ENCODE data around the gene RIMS1. TPM values are rescaled to one million over a fixed set of nuclear protein-coding genes. Genes with fewer than 3 reads are reported as not detected.
"Not testable (repeated sequence)": the region's sequence is repeated elsewhere in the genome, so short reads cannot be mapped to it uniquely, and the experiment has no call there.

The RIMS1 gene
- total RNA-seq, 1 donor from 2014 or later = 5.6 TPM

- Mint-ChIP-seq H3K9me3 (ENCODE audit: low read depth) (peaks cover 12% of the 10 kb centered on the region), H3K4me3 (ENCODE audit: low read depth) (no peak overlapping the region), H3K4me1 (ENCODE audit: low read depth) (no peaks in the 10 kb centered on the region), H3K27ac (no peak overlapping the region), H3K27me3 (no peaks in the 10 kb centered on the region), H3K36me3 (ENCODE audit: insufficient read depth) (no peaks in the 10 kb centered on the region)
- no peak for TF ChIP-seq CTCF (IDR thresholded peaks at IDR 0.05; ENCODE audit: unreplicated experiment)
- no peak for DNase-seq (ENCODE audit: low spot score, unreplicated experiment)
These were observed 116.1 kb downstream of the RIMS1 start for GRCh38 chr6:72002415-72002814.

- not testable (repeated sequence) for H3K36me3 Mint-ChIP-seq (ENCODE audit: insufficient read depth); H3K27ac Mint-ChIP-seq; DNase-seq (ENCODE audit: low spot score, unreplicated experiment); H3K27me3 Mint-ChIP-seq; H3K4me3 Mint-ChIP-seq (ENCODE audit: low read depth); H3K4me1 Mint-ChIP-seq (ENCODE audit: low read depth)
- H3K9me3 Mint-ChIP-seq (ENCODE audit: low read depth) = peaks cover 21% of the 10 kb centered on the region
These were observed 120.2 kb downstream of the RIMS1 start for GRCh38 chr6:72006591-72006990.

- no peak for DNase-seq (ENCODE audit: low spot score, unreplicated experiment)
- no peaks in the 10 kb centered on the region for H3K9me3 Mint-ChIP-seq (ENCODE audit: low read depth)
- no peak for TF ChIP-seq CTCF (IDR thresholded peaks at IDR 0.05; ENCODE audit: unreplicated experiment)
- H3K36me3 Mint-ChIP-seq (ENCODE audit: insufficient read depth) = no peaks in the 10 kb centered on the region
- H3K27me3 Mint-ChIP-seq = no peaks in the 10 kb centered on the region
- H3K27ac Mint-ChIP-seq = no peak overlapping the region
- H3K4me1 Mint-ChIP-seq (ENCODE audit: low read depth) = no peaks in the 10 kb centered on the region
- H3K4me3 Mint-ChIP-seq (ENCODE audit: low read depth) = no peak overlapping the region
These were observed 136.5 kb downstream of the RIMS1 start for GRCh38 chr6:72022830-72023229.

- H3K36me3 Mint-ChIP-seq (ENCODE audit: insufficient read depth) = no peaks in the 10 kb centered on the region
- DNase-seq (ENCODE audit: low spot score, unreplicated experiment) = no peak
- no peak overlapping the region for H3K4me3 Mint-ChIP-seq (ENCODE audit: low read depth)
- no peaks in the 10 kb centered on the region for H3K9me3 Mint-ChIP-seq (ENCODE audit: low read depth)
- TF ChIP-seq CTCF (IDR thresholded peaks at IDR 0.05; ENCODE audit: unreplicated experiment) = no peak
- H3K4me1 Mint-ChIP-seq (ENCODE audit: low read depth) = peaks cover 4% of the 10 kb centered on the region
- no peaks in the 10 kb centered on the region for H3K27me3 Mint-ChIP-seq
- H3K27ac Mint-ChIP-seq = no peak overlapping the region
These were observed 145.1 kb downstream of the RIMS1 start for GRCh38 chr6:72031471-72031870.

GRCh38 chr6:72032086-72032485, 145.7 kb downstream of the RIMS1 start:
- Mint-ChIP-seq H3K4me1 (ENCODE audit: low read depth) (peaks cover 4% of the 10 kb centered on the region), H3K4me3 (ENCODE audit: low read depth) (no peak overlapping the region), H3K36me3 (ENCODE audit: insufficient read depth) (no peaks in the 10 kb centered on the region), H3K27me3 (no peaks in the 10 kb centered on the region), H3K9me3 (ENCODE audit: low read depth) (no peaks in the 10 kb centered on the region), H3K27ac (no peak overlapping the region)
- DNase-seq (ENCODE audit: low spot score, unreplicated experiment) = no peak
- no peak for TF ChIP-seq CTCF (IDR thresholded peaks at IDR 0.05; ENCODE audit: unreplicated experiment)

GRCh38 chr6:72035486-72035885, 149.1 kb downstream of the RIMS1 start:
- H3K27ac Mint-ChIP-seq = no peak overlapping the region
- H3K9me3 Mint-ChIP-seq (ENCODE audit: low read depth) = no peaks in the 10 kb centered on the region
- H3K4me1 Mint-ChIP-seq (ENCODE audit: low read depth) = peaks cover 9% of the 10 kb centered on the region
- no peak for DNase-seq (ENCODE audit: low spot score, unreplicated experiment)
- no peaks in the 10 kb centered on the region for H3K36me3 Mint-ChIP-seq (ENCODE audit: insufficient read depth)
- TF ChIP-seq CTCF (IDR thresholded peaks at IDR 0.05; ENCODE audit: unreplicated experiment) = no peak
- H3K27me3 Mint-ChIP-seq = no peaks in the 10 kb centered on the region
- H3K4me3 Mint-ChIP-seq (ENCODE audit: low read depth) = no peak overlapping the region
